GM12872 (cell line): ENCODE data around the gene NRP1.

Source experiments
- CTCF ChIP-seq: IDR thresholded peaks from 3 replicates; pipeline ENCODE4 v1.5.1; 2011; ENCODE audit warnings: low read depth, mild to moderate bottlenecking, low read length, moderate library complexity; ENCODE audit not compliant: insufficient read depth

Gene NRP1

GRCh38 chr10:33315891-33316290 is 18.6 kb downstream of the NRP1 start:
- TF ChIP-seq CTCF, result no peak

GRCh38 chr10:33314811-33315561 is 19.5 kb downstream of the NRP1 start:
- TF ChIP-seq CTCF, result no peak

- no peak for TF ChIP-seq CTCF
Measured at GRCh38 chr10:33311640-33312039, 22.8 kb downstream of the NRP1 start.

- TF ChIP-seq CTCF, result no peak
Measured at GRCh38 chr10:33310853-33311252, 23.6 kb downstream of the NRP1 start.

GRCh38 chr10:33309406-33309805 is 25.1 kb downstream of the NRP1 start:
- TF ChIP-seq CTCF, result no peak

- no peak for TF ChIP-seq CTCF
Measured at GRCh38 chr10:33307835-33308234, 26.6 kb downstream of the NRP1 start.

- no peak for TF ChIP-seq CTCF
Measured at GRCh38 chr10:33306701-33307519, 27.6 kb downstream of the NRP1 start.
